HG02588 (cell line): ENCODE measurements around the gene ARPC1B.
"Not testable (repeated sequence)": the region's sequence is repeated elsewhere in the genome, so short reads cannot be mapped to it uniquely, and the experiment has no call there.

Experiments used
- ATAC-seq: cut with Tn5 transposase; IDR thresholded peaks from one replicate; pipeline ENCODE4 v1.9.1; 2021; ENCODE audit warnings: mild to moderate bottlenecking, moderate library complexity; ENCODE audit not compliant: unreplicated experiment

Gene ARPC1B

GRCh38 chr7:99387239-99387635, 12.7 kb downstream of the ARPC1B start:
- not testable (repeated sequence) for ATAC-seq

DNA sequence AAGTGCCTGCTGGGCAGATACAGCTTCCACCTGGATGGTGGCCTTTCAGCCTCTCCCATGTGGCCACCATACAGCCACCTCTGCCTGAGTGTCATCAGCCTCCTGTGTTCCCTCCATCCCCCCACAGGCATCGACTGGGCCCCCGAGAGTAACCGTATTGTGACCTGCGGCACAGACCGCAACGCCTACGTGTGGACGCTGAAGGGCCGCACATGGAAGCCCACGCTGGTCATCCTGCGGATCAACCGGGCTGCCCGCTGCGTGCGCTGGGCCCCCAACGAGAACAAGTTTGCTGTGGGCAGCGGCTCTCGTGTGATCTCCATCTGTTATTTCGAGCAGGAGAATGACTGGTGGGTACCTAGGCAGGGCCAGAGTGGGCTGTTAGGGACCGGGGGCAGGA, 13.4 kb downstream of the ARPC1B start:
- ATAC-seq, result no peak

DNA sequence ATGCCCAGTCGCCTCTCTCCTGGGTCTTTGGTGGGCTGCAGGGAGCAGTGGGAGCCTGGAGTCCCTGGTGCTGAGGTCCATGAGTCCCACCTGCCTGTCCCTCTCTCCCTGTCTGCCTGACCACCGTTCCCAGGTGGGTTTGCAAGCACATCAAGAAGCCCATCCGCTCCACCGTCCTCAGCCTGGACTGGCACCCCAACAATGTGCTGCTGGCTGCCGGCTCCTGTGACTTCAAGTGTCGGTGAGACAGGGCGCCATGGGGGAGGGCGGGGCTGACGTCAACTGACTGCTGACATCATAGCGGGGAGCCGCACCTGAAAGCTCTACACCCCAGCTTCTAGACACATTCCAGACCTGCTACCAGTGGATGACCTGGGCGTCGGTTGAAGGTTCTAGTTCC, 15.2 kb downstream of the ARPC1B start:
- no peak for ATAC-seq

- no peak for ATAC-seq
Observed at GRCh38 chr7:99390941-99391602, 16.5 kb downstream of the ARPC1B start.

DNA sequence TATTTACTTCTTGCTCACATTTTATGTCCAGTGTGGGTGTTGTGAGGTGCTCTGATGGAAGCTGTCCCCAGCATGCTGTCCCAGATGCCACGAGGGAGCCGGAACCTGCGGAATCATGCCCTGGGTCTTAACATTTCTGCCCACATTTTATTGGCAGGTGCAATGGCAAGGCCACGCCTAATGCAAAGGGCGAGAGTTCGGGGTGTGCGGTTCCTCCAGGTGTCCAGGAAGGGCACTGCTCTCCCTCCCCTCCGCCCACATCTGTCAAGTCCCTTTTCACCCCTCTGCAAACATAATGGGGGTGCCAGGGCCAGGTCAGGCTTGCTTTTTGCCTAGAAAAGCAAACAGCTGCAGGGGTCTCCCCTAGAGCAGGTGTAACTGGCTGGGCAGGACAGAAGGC, 17.5 kb downstream of the ARPC1B start:
- no peak for ATAC-seq

GRCh38 chr7:99392659-99393354, 18.3 kb downstream of the ARPC1B start:
- no peak for ATAC-seq

DNA sequence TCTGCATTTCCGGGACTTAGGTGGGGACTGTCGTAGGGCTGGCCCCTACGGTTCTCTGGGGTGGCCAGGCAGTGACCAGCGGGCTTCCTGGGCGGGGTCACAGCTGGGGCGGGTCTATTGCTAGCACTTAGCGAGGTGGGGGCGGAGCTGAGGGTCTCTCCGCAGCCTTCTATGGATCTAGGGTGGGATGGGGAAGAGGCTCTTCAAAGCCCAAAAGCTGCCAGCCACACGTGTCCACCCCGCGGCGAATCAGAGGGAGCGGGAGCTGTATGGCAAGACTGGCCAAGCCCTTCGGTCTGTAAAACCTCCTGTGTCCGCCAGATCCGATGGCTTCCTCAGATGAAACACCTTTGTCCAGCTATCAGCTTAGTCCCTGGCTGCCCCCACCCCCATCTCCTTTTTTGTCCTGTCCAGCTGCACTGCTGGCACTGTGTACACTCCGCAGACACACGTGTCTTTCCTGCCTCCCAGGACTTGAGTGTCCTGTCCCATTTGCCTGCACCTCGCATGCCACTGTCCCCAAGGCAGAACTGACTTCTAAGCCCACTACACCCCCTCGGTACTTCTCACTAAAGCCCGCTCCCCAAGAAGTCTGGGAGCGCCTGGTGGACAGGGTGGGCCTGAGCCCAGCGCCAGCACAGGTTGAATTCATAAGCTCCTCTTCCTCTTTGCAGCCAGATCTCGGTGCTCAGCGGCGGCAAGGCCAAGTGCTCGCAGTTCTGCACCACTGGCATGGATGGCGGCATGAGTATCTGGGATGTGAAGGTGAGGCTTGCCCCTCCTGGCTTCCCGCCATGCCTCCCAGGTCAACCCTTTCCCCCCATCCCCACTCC, 19.0 kb downstream of the ARPC1B start:
- no peak for ATAC-seq

DNA sequence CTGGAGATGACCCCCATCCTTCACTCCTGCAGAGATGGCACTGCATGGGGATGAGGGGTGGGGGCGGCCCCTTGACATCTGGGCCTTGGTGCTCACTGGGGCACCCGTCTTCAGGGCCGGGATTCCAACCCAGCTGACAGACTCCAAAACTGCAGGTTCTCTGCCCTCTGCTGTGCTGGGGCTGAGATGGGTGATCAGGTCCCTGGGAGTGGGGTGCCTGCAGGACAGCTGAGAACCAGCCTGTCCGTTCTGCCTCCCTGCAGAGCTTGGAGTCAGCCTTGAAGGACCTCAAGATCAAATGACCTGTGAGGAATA, 19.6 kb downstream of the ARPC1B start:
- no peak for ATAC-seq

- ATAC-seq, result no peak
Observed at GRCh38 chr7:99395616-99396327, 21.2 kb downstream of the ARPC1B start.

DNA sequence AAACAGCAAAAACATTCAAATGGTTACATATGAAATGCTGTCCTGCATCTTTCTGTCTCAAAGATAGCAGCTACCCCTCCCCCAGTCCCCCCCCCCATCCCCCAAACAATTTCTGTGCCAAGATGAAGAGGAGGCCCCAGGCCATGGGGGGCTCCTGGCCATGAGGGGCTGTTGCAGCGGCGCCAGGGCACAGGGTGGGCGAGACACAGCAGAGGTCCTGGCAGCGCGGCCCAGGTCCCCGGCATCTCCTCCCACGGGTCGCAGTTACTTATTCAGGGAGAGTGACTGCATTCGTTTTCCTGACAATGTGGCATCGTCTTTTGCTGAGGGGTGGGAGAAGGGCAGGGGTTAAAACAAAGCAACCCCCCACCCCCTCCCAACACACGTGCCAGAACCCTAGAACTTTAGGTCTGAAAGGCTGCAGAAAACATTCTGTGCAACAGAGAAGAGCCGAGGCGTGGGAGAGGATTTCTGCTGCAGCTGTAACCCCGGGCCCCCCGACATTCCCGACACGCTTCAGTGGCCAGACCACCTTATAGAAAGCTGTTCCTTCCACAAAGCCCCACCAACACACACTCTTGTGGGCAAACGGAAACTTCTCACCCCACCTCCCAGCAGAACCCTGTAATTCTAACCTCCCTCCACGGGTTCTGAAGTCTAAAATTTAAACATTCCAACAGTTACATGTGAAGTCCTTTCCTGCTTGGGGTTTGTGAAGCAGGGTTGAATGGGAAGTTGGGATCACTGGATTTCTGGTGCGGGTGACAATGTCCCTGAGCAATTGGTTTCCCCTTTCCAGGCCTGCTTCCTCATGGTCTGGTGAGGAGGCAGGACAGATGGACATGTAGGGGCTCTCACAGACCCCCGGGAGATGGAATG, 22.1 kb downstream of the ARPC1B start:
- no peak for ATAC-seq

GRCh38 chr7:99397297-99397983, 22.9 kb downstream of the ARPC1B start:
- ATAC-seq, result no peak

- no peak for ATAC-seq
Observed at GRCh38 chr7:99398891-99399445, 24.4 kb downstream of the ARPC1B start.

- ATAC-seq, result no peak
Observed at GRCh38 chr7:99399597-99399996, 25.1 kb downstream of the ARPC1B start.

GRCh38 chr7:99402854-99403253, 28.3 kb downstream of the ARPC1B start:
- ATAC-seq, result no peak

- ATAC-seq, result no peak
Observed at GRCh38 chr7:99403764-99404163, 29.2 kb downstream of the ARPC1B start.

- ATAC-seq, result no peak
Observed at GRCh38 chr7:99404235-99404976, 29.9 kb downstream of the ARPC1B start.

DNA sequence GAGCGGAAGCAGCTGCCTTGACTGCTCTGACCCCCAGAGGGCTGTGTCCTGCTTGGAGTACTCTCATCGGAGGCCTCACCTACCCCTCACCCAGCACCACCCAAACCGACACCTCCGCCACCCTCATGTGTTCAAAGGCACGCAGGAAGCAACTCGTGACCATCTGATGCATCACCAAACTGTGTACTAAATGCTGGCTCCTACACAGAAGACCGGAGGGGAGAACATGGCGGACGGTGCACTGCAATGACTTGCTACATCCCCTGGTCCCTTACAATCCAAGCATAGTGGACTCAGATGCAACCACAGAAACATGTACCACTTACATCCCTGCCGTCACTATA, 30.4 kb downstream of the ARPC1B start:
- ATAC-seq, result no peak

DNA sequence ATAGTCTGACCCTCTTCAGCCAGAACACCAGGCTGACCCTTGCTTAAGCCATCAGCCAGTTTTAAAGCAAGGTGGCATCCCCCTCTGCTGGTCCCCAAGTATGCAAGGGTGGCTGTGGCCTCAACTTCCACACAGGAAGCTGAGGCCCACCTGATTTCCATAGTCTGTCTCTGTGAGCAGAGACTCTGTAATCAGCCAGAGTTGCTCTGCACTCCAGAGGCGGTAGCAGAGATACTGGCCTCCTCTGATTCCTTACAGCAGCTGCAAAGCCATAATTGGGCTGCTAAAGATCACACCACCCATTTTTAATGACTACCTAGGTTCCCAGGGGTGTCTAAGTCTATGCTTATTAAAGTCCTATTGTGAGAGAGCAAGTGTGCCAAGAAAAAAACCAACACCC, 32.0 kb downstream of the ARPC1B start:
- ATAC-seq, result no peak

DNA sequence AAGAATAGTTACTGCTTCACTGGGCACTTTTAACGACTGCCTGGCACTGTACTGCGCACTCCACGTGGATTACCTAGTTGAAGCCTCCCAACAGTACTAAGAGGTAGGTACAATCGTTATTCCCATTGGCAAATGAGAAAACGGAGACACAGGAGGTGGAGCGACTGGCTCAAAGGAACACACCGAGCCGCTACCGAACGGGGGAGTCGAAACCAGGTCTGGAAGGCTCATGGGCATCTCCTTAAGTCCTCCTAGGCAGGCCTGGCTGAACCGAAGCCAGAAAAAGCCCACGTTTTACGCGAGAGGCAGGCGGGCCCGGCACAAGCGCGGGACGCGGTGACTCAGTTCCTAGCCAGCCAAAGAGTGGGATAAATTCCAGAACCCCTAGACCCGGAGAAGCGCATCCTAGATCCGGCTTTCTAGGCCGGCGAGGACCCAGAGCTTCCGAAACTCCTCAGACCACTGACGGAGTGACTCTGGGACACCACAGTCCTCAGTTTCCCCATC, 33.4 kb downstream of the ARPC1B start:
- ATAC-seq, result no peak
